Esophagus squamous epithelium (tissue), 5 donors: ENCODE measurements around the gene RBM20. TPM values are rescaled to one million over a fixed set of nuclear protein-coding genes. Genes with fewer than 3 reads are reported as not detected.
A peak's percentile ranks its signal among the peaks of the same experiment; 100 is the strongest.

Source experiments
- DNase-seq: peaks from one replicate; lab custom pipeline; 2025; lab: John Stamatoyannopoulos, UW
- H3K27ac ChIP-seq, 4 donors: fragments of 200-600 bp; sonication (generic); one replicate each; pipeline ENCODE4 v1.5.1; 2016 to 2019; ENCODE audit warnings: mild to moderate bottlenecking in 1 of 4
- H3K27me3 ChIP-seq, 4 donors: fragments of 200-600 bp; sonication (generic); 1 replicate in 3 of 4; 2 replicates in 1 of 4; pipeline versions ENCODE4 v1.5.1 to v1.6.0; 2017 to 2021; ENCODE audit warnings: antibody characterized with exemption in 1 of 4
- H3K36me3 ChIP-seq, 3 donors: fragments of 200-600 bp; sonication (generic); one replicate each; pipeline ENCODE4 v1.5.1; 2016 to 2019
- H3K4me1 ChIP-seq, 3 donors: fragments of 200-600 bp; sonication (generic); one replicate each; pipeline ENCODE4 v1.5.1; 2017 to 2019
- H3K4me3 ChIP-seq, 4 donors: fragments of 200-600 bp; sonication (generic); 1 replicate in 3 of 4; 2 replicates in 1 of 4; pipeline ENCODE4 v1.5.1; 2016 to 2019; ENCODE audit warnings: mild to moderate bottlenecking in 2 of 4, moderate library complexity in 1 of 4
- H3K9me3 ChIP-seq, 3 donors: fragments of 200-600 bp; sonication (generic); one replicate each; pipeline ENCODE4 v1.5.1; 2016 to 2019
- CTCF ChIP-seq, 6 experiments: fragments of 450-650 bp in 4 of 6; fragments of 200-600 bp in 2 of 6; sonication (generic) in 2 of 6; IDR thresholded peaks; one replicate each; pipeline ENCODE4 v1.5.1; 2016 to 2019; ENCODE audit warnings: antibody characterized with exemption in 6 of 6, mild to moderate bottlenecking in 4 of 6, moderate library complexity in 4 of 6
- POLR2A ChIP-seq, 4 donors: fragments of 450-650 bp; IDR thresholded peaks; one replicate each; pipeline ENCODE4 v1.6.1; 2017; ENCODE audit warnings: antibody characterized with exemption in 4 of 4, mild to moderate bottlenecking in 4 of 4, moderate library complexity in 3 of 4
- WGBS, 2 donors: methylation state at CpG; one replicate each; pipeline ENCODE4 v1.1.5; 2018; 5-methylcytosine and 5-hydroxymethylcytosine counted together
- intact Hi-C: fragments of 100-400 bp; cut with DNase I; formaldehyde crosslinking; loops from one replicate; pipeline ENCODE4 v1.15.0; 2022
- total RNA-seq, 4 donors: library from RNA; depleted of rRNA; stranded (reverse); fragments of >200 nt; gene quantifications; one replicate each; pipeline ENCODE4 v1.1.0, GENCODE V29; 2016
- donor health status: DM: yes; HTN: yes; CAD: no.

RBM20 gene
- 10 to 100 TPM in 1 of 4 donors, 1 to 10 TPM in 3; 2.1 to 10.3 (median 3.7) TPM for total RNA-seq

GRCh38 chr10:110643653-110644597, at the start of gene RBM20:
Gene RBM20 (plus strand): TSS chr10:110644336. CDS start chr10:110644455, 119 bp downstream.
- Histone ChIP-seq H3K27me3 (peaks cover 0 to 84% (median 15%) of the 10 kb centered on the region in 4 donors), H3K9me3 (no peaks in the 10 kb centered on the region), H3K4me1 (peaks cover 14 to 22% (median 18%) of the 10 kb centered on the region in 3 donors), H3K36me3 (no peaks in the 10 kb centered on the region), H3K27ac (no peak within 1 kb of the TSS), H3K4me3 (peak within 1 kb of the TSS; percentile 35 to 80 (median 50))
- 0 to 4% methylated on average over 10 to 14 of the region's 106 CpGs for WGBS, 2 donors
- DNase-seq, result no peak
- intact Hi-C loops, result no loop called here
- TF ChIP-seq POLR2A (IDR thresholded peaks at IDR 0.05) (no peak), CTCF (IDR thresholded peaks at IDR 0.05) (no peak)

GRCh38 chr10:110597476-110597875, 46.7 kb upstream of the RBM20 start:
- Histone ChIP-seq H3K4me1 (no peaks in the 10 kb centered on the region), H3K36me3 (peaks cover 0 to 99% (median 12%) of the 10 kb centered on the region in 3 donors), H3K27me3 (no peaks in the 10 kb centered on the region), H3K27ac (no peak overlapping the region), H3K4me3 (no peak overlapping the region), H3K9me3 (no peaks in the 10 kb centered on the region)
- 64 to 73% methylated on average over 2 of the region's 2 CpGs for WGBS, 2 donors
- DNase-seq, result no peak
- intact Hi-C loops, result no loop called here
- TF ChIP-seq POLR2A (IDR thresholded peaks at IDR 0.05), result no peak
- no peak for TF ChIP-seq CTCF (IDR thresholded peaks at IDR 0.05)

GRCh38 chr10:110600487-110601101, 43.5 kb upstream of the RBM20 start:
- Histone ChIP-seq H3K4me1 (no peaks in the 10 kb centered on the region), H3K36me3 (peaks cover 0 to 99% (median 6%) of the 10 kb centered on the region in 3 donors), H3K27ac (no peak overlapping the region), H3K9me3 (no peaks in the 10 kb centered on the region), H3K4me3 (no peak overlapping the region), H3K27me3 (no peaks in the 10 kb centered on the region)
- intact Hi-C loops, result no loop called here
- WGBS, 2 donors, result 70 to 76% methylated on average over 2 of the region's 2 CpGs
- peak in 4 of 6 experiments; percentile 25 to 45 (median 30) for TF ChIP-seq CTCF (IDR thresholded peaks at IDR 0.05)
- no peak for TF ChIP-seq POLR2A (IDR thresholded peaks at IDR 0.05)
- no peak for DNase-seq

GRCh38 chr10:110601581-110601980, 42.6 kb upstream of the RBM20 start:
- no peak for DNase-seq
- Histone ChIP-seq H3K4me1 (no peaks in the 10 kb centered on the region), H3K27me3 (no peaks in the 10 kb centered on the region), H3K27ac (no peak overlapping the region), H3K9me3 (no peaks in the 10 kb centered on the region), H3K36me3 (peaks cover 0 to 99% (median 6%) of the 10 kb centered on the region in 3 donors), H3K4me3 (no peak overlapping the region)
- intact Hi-C loops, result no loop called here
- TF ChIP-seq CTCF (IDR thresholded peaks at IDR 0.05) (no peak), POLR2A (IDR thresholded peaks at IDR 0.05) (no peak)
- WGBS, 2 donors, result 72 to 78% methylated on average over 4 of the region's 4 CpGs

- TF ChIP-seq CTCF (IDR thresholded peaks at IDR 0.05), result no peak
- no peak for TF ChIP-seq POLR2A (IDR thresholded peaks at IDR 0.05)
- Histone ChIP-seq H3K9me3 (no peaks in the 10 kb centered on the region), H3K27me3 (peaks cover 0 to 3% (median 0%) of the 10 kb centered on the region in 4 donors), H3K36me3 (peaks cover 0 to 42% (median 0%) of the 10 kb centered on the region in 3 donors), H3K4me1 (no peaks in the 10 kb centered on the region), H3K27ac (no peak overlapping the region), H3K4me3 (no peak overlapping the region)
- WGBS, 2 donors, result 68 to 78% methylated on average over 6 of the region's 6 CpGs
- no peak for DNase-seq
- intact Hi-C loops, result no loop called here
Observed at GRCh38 chr10:110608087-110608486, 36.0 kb upstream of the RBM20 start.
